GM21526 (cell line): Measurements from ENCODE around the gene CLMP.
"Not testable (repeated sequence)": the region's sequence is repeated elsewhere in the genome, so short reads cannot be mapped to it uniquely, and the experiment has no call there.

ENCODE experiments used
- ATAC-seq: cut with Tn5 transposase; IDR thresholded peaks from one replicate; pipeline ENCODE4 v1.9.1; 2021; ENCODE audit warnings: moderate library complexity; ENCODE audit not compliant: unreplicated experiment, low FRiP score

The CLMP gene

DNA sequence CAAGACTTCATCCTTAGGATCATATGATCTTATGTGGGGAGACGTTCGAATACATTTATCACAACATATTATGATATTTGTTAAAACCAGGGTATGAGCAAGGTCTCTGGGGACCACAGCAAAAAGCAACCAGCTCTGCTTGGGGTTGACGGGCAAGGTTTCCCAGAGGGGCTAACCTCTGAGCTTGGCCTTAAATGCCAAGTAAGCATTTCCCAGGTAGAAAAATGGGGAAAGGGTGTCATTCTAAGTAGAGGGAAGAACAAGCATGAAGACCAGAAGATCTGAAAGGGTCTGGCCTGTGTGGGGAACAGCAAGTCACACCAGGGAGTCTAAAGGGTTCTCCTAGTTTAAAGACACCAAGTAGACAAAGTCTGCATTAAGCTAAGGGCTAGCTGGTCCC lies 24.1 kb downstream of the CLMP start:
- ATAC-seq: no peak

DNA sequence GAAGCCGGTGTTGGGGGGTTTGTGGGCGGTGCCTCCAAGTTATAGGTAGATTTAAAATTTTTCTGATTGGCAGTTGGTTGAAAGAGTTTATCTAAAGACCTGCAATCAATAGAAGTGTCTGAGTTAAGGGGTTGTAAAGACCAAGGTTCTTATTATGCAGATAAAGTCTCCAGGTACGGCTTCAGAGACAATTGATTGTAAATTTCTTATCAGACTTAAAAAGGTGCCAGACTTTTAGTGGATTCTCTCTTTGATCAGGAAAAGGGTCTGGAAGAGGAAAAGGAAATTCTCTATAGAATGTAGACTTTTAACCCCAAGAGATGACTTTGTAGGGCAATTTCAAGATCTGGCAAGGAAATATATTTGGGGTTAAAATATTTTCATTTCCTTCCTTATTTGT lies 25.2 kb downstream of the CLMP start:
- no peak for ATAC-seq

DNA sequence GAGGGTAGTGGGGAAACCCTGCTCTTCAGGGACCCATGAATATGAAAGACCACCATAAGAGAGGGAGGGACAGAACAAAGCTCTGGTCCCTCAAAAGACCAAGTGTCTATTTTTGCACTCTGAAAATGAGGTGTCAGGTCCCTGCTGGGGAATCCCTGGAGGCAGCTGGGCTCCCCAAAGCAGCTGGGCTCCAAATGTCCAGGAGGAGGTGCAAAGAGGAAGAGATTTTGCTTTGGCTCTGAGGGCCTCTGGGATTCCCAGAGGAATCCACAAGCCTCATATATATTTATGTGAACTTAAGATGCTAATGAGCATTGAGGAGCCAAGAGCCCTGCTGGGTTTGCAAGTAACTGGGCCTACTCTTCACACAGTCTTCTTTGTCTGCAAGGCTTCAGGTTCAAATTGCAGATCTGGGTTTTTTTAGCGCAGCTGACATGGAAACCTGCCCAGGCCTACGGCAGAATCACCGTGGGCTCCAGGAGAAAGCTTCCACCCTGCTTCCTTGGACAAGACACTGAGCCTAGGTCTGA lies 26.0 kb downstream of the CLMP start:
- no peak for ATAC-seq

GRCh38 chr11:123168241-123168640 lies 26.8 kb downstream of the CLMP start:
- no peak for ATAC-seq

DNA sequence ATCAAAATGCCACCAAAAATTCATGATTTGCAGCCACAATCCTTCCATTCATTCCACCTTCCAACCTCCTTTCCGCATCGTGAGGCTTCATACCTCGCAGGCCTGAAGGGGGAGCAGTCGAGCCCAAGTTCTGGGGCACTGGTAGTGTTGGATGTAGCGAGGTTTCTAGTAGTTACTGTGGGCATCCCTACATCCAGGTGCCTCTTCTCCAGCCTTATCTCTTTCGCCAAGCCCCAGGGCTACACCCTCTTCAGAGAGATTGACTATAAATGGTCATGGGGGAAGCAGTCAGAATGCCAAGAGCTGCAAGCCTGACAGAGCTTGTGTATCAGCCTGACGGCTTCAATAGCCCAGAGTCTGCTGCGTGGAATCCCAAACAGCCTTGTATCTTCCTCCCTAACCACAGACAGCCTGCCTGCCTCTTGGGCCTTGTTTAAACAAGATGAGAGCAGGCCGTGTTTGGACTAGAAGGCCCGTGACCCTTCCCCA lies 28.9 kb downstream of the CLMP start:
- no peak for ATAC-seq

- no peak for ATAC-seq
Observed at GRCh38 chr11:123164732-123165450, 30.2 kb downstream of the CLMP start.

- ATAC-seq: no peak
Observed at GRCh38 chr11:123163621-123164020, 31.4 kb downstream of the CLMP start.

- no peak for ATAC-seq
Observed at GRCh38 chr11:123161376-123162030, 33.5 kb downstream of the CLMP start.

DNA sequence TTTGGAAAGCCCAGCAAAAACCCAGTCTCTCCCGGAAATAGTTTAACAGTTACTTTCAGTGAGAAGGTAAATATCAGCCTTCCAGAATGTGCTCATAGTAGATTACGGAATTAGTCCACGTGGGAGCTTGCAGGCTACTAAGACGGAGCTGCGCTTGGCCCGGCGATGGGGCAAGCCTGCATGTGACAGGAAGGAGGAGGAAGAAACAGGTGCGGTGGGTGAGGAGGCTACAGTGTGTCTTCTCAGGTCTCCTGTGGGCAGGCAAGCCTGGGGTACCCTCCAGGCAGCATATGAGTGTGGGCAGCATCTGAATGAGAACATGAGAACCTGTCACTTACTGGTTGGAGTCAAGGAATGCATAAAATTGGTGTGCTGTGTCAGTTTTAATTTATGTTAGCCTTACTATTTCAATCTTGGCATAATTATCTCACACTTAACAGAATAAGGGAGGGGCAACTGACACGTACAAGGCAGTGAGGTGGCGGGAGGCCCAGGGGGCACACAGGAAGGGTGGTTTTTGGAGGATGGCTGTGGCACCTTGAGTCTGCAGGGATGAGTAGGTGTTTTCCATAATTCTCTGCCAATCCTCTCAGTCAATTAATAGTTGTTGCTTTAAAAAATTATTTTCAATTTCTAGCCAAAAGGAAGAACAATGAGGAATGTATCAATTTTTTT lies 35.7 kb downstream of the CLMP start:
- ATAC-seq: no peak

DNA sequence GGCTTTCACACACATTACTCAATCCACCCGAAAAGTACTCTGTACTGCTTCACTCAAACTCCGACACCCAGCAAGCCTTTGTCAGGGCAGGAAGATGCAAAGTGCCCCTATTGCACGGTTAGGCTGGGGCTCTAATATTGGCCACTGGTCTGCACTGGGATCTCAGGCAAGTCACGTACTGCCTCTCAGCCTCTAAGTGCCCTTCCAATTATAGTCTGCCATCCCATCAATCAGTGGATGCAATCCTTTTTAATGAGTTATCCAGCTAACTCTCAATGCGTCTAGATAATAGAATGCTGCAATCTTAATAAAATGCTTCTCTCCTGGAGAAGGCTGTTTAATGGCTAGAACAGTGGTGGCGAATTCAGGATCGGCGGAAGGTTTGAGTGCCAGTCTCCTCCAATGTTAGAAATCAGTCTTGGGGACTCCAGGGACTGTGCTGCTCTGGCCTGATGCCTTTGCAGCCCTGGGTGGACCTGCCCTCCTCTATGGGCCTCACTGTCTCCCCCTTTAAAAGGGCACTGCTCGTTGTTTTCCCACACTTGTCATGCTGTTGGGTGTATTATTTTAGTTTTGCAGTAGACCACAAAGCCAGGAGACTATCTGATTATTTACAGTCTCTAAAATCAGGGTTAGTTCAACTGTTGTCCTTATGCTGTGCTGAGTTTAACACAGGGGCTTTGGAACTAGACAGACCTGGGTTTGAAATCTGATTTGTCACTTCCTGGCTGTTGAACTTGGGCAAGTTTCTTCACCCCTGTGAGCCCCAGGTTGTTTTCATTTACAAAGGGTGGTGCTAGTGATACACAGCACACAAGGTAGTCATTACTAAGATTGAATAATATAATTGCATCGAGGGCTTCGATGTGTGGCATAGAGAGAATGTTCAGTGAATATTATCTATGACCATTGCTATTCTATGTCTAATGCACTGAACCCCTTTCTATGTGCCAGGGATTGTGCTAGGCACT lies 36.7 kb downstream of the CLMP start:
- ATAC-seq: no peak

DNA sequence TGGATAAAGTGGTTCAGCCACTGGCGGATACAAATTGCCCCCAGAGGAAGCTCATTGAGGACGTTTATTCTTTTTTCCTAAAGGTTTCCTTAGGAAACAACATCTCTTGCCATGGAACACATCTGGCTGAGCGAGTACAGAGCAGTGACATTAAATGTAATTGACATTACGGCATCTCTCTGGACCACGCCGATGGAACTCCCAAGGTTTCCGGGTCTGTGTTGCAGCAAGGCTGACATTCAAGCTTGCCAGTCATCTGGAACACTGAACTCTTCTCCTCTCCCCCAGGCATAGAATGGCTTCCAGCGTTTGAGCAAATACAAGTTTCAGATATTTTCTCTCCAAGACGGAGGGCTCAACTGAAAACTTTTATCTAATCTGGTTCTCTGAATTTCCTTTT lies 42.1 kb downstream of the CLMP start:
- ATAC-seq: no peak

- ATAC-seq: not testable (repeated sequence)
Observed at GRCh38 chr11:123152346-123152745, 42.7 kb downstream of the CLMP start.

DNA sequence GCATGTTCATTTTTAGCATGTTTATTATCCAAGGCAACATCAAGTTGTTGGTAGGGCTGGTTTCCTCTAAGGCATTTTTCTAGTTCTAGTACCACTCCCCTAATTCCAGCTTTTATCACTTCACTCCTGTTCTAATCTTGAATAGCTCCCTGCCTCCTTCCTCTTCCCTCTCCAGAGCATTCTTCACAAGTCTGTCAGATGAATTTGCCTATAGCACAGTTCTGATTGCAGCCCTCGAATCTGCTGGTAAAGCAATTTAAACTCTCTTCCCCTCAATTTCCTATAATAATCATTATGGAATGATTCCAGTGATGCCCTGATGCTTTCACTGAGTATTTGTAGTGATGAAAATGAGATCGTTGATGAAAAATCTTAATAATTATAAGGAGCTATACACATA lies 43.3 kb downstream of the CLMP start:
- ATAC-seq: no peak

GRCh38 chr11:123151366-123151765 lies 43.7 kb downstream of the CLMP start:
- no peak for ATAC-seq

GRCh38 chr11:123150882-123151281 lies 44.2 kb downstream of the CLMP start:
- no peak for ATAC-seq

GRCh38 chr11:123148965-123149364 lies 46.1 kb downstream of the CLMP start:
- no peak for ATAC-seq

DNA sequence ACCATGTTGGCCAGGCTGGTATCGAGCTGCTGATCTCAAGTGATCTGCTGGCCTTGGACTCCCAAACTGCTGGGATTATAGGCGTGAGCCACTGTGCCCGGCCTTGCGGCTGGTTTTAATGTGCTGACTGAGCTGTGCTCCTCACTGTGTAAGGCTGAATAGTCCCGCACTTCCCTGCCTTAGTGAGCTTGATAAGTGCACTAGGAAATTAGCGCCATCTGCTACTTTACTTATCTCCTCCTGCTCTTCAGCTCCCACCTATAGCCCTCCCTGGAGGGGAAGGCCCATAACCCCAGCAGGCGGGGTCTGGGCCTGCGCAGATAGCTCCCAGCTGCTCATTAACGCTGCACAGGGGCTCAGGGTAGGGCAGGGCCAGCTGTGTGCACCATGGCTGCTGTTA lies 49.4 kb downstream of the CLMP start:
- no peak for ATAC-seq

DNA sequence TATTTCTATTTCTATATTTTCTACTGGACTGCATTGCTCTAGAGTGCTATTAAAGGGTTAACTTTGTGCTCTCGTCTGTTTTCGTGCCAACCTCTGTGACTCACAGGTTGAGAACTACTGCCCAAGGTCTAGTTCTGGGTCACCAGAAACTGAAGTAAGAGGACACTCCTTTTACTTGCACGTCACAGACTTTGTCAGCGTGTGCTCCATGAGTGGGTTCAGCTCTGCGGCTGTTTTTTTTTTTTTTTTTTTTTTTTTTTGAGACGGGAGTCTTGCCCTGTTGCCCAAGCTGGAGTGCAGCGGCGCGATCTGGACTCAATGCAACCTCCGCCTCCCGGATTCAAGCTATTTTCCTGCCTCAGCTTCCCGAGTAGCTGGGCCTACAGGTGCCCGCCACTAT lies 49.8 kb downstream of the CLMP start:
- ATAC-seq: no peak

GRCh38 chr11:123144707-123145106 lies 50.3 kb downstream of the CLMP start:
- no peak for ATAC-seq

DNA sequence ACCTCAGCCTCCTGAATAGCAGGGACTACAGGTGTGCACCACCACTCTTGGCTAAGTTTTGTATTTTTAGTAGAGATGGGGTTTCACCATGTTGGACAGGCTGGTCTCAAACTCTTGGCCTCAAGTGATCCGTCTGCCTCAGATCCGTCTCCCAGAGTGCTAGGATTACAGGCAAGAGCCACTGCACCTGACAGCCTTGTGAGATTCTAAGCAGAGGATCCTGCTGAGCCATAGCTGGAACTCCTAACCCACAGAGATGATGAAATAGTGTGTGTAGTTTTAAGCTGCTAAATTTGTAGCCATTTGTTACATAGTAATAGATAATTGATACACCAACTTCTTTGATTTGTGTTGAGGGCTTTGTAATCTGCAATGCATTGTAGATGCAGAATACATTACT lies 51.1 kb downstream of the CLMP start:
- no peak for ATAC-seq
